Femur (tissue), 1 donor: ENCODE data around the gene HEXIM2.
"Not testable (repeated sequence)": the region's sequence is repeated elsewhere in the genome, so short reads cannot be mapped to it uniquely, and the experiment has no call there.

ENCODE experiments used
- DNase-seq: peaks from one replicate; pipeline ENCODE4 v3.0.0-alpha.2; 2017

HEXIM2 gene

GRCh38 chr17:45161288-45162024 lies at the start of gene HEXIM2:
TSS of gene HEXIM2 (plus strand) at chr17:45161875. CDS start at chr17:45162794, 919 bp downstream.
- peak; percentile 99 for DNase-seq

DNA sequence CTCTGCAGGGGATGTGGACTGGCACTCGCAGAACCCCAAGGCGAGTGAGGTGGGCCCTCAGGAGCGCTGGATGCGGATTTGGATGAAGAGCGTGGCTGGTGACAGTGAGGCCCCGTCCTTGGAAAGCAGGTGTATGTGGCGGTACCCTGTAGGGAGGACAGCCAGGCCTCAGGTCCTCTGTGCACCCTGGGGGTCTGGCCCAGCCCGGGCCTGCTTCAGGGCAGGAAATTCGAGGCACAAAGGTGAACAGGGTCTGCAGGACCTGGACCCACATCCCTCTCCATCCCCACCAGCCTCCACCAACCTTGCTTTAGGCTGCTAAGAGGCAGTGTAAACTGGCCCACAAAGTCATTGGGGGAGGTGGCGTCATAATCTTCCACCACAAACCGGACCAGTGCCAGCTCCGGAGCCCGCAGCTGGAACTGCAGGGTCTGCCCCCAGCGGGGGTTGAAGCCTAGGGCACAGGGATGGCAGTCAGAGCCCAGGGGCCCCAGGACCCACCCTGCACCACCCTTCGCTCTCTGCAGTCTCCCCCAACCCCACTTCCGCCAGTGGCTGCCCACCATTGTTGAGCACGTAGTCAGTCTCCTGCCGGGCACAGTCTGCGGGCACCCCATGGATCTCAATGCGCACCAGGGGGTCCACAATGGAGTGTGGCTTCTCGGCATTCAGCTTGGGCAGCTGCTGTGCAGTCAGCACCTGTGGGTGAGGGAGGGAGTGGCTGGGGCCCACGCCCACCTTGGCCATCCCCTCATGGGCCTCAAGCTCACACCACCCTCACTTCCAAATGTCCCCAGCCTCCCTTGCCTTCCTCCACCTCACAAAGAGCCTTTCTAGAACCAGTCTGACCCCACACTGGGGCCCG lies 48.9 kb upstream of the HEXIM2 start:
- DNase-seq = peak; percentile 15

DNA sequence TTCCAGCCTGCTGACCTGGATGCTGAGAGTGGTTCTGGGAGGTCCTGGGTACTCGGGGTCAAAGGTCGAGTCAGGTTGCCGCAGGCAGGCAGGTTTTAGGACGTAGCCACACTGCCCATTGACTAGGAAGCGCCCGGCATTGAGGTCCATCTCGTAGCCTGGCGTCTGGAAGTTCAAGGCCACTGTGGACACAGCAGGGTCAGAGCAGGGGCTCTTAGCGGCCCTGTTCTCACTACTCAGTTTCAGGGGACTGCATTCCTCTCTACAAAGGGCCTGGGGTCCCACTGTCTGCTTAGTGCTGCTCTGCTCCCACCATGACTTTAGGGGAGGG lies 48.3 kb upstream of the HEXIM2 start:
- no peak for DNase-seq

GRCh38 chr17:45114117-45114932 lies 47.4 kb upstream of the HEXIM2 start:
- DNase-seq = peak; percentile 19

- peak; percentile 20 for DNase-seq
These were observed 46.6 kb upstream of the HEXIM2 start for GRCh38 chr17:45115015-45115625.

DNA sequence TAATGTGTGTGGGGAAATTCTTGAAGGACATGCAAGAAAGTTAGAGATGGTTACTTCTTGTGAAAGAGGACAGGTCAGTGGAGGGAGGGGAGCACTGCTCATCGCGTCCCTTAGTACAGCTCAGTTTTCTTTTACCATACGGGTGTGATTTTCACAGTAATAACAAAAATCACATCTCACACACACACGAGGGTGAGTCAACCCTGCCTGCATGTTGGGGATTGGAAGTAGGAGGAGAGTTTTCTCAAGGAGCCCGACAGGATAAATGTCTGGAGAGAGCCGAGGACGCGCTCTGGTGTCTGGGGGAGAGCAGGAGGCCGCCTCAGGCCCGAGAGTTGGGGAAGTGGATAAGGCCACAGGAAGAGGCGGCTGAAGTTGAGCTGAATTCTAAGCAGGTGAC lies 45.8 kb upstream of the HEXIM2 start:
- DNase-seq = no peak

DNA sequence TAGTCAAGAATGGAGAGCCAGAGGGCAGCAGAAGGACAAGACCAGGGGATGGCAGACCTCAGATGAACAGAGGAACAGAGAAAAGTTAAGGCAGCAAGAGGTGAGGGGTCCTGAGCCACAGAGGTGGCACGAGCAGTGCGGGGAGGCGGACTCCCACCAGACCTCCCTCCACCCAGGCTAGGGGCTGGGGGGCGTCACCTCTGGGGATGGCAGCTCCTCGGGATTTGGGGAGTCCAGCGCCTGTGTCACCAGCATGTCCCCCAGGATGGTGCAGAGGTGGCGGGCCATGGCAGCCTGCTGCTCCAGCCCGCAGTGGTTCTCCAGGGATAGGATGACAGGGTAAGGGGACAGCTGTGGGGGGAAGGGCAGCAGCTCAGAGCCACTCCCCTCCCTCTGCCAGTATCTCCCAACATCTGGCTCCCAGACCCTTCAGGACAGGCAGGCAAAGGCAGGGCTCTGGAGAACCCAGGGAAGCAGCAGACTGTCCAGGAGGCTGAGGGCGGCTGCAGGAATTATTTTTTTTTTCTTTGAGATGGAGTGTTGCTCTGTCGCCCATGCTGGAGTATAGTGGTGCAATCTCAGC lies 45.1 kb upstream of the HEXIM2 start:
- DNase-seq = no peak

DNA sequence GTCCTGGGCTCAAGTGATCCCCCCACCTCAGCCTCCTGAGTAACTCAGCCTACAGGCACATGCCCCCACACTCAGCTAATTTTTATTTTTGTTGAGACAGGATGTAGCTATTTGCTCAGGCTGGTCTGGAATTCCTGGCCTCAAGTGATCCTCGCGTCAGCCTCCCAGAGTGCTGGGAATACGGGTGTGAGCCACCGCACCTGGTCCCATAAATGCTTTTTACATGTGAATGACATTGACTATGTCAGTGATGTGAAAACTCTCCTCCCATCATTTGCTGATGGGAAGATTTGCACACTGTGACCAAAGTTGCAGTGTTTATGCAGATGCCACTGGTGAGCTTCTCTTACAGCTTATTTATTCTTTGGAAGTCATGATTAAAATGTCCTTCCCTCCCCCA lies 44.3 kb upstream of the HEXIM2 start:
- no peak for DNase-seq

DNA sequence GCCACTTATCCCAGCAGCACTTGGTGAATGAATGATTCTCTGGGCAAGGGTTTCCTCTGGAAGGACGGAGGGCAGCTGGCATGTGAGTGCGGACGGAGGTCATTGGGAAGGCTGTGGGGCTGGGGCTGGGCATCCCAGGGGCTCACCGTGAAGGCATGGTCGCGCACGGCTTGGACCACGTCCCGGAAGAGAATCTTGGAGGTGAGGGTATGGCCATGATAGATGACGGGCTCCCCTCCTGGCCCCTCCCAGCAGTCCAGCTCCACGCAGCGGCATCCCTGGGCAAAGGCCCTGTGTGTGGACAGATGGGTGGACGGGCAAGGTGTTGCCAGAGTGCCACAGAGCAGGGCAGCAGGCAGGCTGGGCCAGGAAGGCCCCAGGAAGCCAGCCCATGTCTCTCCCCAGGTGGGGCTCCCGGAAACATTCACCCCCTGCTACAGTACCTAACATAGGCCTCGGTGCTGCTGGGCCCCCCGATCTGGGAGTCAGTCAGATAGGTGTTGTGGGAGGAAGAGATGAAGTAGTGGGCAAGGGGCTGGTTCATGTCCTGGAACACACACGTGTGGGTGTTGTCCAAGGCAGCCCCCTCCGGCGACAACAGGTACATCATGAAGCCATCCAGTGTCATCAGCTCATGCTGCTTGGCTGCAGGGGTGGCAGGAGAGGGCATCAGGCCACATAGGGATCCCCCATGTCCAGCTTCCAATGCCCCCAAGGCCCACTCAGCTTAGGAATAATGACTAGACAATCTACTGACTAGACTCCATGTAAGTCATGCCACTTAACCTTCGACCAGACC lies 43.6 kb upstream of the HEXIM2 start:
- no peak for DNase-seq

GRCh38 chr17:45118691-45119090 lies 43.0 kb upstream of the HEXIM2 start:
- no peak for DNase-seq

DNA sequence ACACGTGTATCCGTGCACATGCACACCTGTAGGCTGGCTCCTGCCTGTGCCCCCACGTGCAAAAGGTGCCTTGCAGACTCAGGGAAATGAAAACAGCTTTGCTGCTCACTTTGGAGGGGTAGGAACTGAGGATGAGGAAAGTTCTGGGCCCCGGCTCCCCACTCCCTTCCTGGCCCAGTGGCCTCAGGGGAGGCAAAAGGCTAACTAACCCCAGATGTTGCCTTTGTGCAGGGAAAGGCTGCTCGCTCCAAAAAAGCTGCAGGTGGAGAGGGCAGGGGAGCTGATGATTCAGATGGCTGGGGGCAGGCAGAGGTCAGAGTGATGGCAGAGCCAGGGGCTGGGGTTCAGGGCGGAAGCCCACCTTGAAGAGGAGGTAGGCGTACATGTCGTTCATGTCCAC lies 41.7 kb upstream of the HEXIM2 start:
- no peak for DNase-seq

- no peak for DNase-seq
These were observed 41.1 kb upstream of the HEXIM2 start for GRCh38 chr17:45120558-45120957.

DNA sequence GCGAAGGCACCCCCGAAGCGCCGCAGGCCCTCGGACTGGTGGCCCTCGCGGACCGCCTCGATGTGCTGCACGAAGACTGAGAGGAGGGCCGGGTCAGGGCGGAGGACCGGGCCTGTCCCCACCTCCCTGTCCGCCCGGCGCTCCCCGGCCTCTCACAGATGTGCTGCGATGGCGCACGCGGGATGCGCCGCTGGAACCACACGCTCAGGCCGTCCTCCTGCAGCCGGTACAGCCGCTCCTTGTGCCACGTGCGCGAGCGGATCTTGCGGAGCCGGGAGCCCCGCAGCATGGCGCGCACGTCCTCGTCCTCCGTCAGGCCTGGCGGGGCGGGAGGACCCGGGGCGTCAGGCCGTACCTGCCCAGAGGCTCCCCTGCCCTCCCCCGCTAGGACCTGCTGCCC lies 40.6 kb upstream of the HEXIM2 start:
- no peak for DNase-seq

DNA sequence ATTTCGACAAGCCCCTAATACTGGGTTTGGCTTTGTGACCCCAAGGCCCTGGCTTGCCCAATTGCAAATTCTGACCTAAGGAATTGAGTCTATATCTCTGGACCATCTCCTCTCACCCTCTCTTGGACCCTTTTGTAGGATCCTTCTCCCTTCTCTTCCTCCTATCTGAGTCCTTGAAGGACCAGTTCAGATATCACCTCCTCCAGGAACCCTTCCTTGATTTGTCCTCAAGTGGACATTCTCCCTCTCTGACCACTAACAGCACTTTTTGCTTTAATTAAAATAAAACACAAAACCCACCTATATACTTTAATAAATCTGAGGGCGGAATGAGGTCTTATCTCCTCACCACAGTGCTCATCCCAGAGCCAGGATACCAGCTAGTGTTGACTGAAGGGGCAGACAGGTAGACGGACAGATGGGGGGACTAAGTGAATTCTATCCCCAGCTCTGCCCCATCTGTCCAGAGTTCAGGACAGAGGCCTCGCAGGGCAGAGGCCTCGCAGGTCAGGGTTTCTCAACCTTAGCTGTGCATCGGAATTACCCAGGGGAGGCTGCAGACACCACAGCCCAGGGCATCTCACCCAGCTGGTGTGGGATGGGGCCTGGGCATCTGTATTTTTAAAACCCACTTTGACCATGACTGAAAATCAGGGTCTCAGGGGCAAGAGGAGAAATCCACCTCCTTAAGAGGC lies 38.5 kb upstream of the HEXIM2 start:
- DNase-seq = no peak

DNA sequence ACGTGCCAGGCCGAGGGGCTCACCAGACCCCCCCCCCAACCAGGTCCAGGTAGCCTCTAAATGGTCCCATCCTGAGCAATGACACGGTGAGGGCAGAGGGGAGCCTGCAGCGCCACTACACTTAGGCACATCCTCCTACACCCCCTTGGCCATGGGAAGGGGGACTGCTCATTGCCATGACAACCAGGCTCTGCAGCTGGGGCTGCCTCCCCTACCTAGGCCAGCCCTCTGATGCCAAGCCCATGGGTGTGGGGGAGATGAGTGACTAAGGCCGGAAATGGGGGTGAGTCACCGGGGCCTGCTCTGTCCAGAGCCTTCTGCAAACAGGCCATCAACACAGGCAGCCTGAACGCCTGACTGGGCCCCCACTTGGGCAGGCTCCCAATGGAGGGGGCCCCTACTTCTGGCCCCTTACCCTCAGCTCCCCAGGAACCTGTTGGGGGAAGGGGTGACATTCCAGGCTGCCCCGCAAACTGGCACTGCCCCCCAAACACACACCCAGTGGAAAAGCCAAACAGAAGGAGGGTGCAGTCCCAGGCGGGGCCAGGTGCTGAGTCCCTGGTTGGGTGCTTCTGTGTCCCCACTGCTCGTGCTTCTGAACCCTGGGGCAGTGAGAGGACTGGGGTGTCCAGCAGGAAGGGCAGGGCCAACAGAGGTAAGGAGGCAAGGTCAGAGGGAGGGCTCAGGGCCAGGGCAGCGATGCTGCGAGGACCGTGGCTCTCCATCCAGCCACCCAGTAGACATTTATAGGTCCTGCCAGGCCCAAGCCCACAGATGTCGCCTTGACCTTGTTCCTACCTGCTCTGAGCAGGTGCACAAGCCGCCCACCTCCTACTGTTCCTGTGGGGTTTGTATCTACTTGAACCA lies 37.5 kb upstream of the HEXIM2 start:
- no peak for DNase-seq

DNA sequence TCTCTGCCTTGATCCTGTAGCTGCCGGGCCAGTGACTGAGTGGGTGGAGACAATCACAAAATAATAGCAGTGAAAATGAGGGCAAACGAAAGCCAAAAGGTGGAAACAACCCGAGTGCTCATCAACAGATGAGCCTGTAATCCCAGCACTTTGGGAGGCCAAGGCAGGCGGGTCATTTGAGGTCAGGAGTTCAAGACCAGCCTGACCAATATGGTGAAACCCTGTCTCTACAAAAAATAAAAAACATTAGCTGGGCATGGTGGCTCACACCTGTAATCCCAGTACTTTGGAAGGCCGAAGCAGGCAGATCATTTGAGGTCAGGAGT lies 36.9 kb upstream of the HEXIM2 start:
- not testable (repeated sequence) for DNase-seq

- DNase-seq = no peak
These were observed 36.2 kb upstream of the HEXIM2 start for GRCh38 chr17:45125509-45125908.

- DNase-seq = no peak
These were observed 34.5 kb upstream of the HEXIM2 start for GRCh38 chr17:45127207-45127547.

DNA sequence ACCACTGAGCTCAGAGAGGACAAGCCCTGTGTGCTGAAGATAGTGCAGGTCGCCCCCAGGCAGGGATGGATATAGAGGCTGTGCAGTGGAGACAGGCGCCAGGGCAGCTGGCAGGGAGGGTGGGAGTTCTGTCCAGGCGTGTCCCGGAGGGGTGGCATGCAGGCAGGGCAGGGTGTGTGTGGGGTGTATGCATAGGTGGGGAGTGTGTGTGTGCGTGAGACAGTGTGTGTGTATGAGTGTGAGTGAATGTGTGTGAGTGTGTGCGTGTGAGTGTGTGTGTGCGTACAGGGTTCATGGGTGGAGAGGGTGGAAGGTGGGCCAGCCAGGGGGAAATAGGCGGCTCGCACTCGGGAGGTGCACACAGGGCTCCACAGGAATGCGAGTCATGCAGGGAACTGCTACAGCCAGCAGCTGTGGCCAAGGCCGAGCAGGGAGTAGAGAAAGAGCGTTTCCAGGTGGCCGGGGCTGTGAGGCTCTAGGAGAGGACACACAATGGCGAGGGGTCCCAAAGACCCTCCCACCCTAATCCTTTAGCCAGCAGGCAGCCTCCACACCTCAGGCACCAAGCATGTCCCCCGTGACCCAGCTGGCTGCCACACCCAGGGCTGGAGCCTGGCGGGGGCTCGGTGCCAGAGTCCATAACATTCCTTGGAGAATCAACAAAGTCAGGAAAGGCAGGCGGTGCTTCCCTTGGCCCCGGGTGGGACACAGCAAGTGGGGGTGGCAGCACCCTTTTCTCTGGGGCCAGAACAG lies 34.0 kb upstream of the HEXIM2 start:
- no peak for DNase-seq

- DNase-seq = no peak
These were observed 33.3 kb upstream of the HEXIM2 start for GRCh38 chr17:45128331-45128730.
